IMR-90 (cell line): ENCODE data around the gene HIPK1. TPM values are rescaled to one million over a fixed set of nuclear protein-coding genes. Genes with fewer than 3 reads are reported as not detected.

Source experiments
- ATAC-seq: fragments of 200-7000 bp; cut with Tn5 transposase; 2 replicates; pipeline ENCODE4 v1.9.1; 2020; ENCODE audit warnings: low read depth, mild to moderate bottlenecking, moderate library complexity
- BruUV-seq: library from RNA; stranded (reverse); fragments of 400-500 nt; replicated peaks from 2 replicates; lab custom pipeline; 2021; lab: Mats Ljungman, UMichigan
- CTCF ChIA-PET: fragments of 300-600 bp; formaldehyde crosslinking; extraction: SDS; loops from one replicate; lab custom pipeline; 2021; ENCODE audit warnings: antibody characterized with exemption; lab: Yijun Ruan, JAX
- POLR2A ChIA-PET: fragments of 300-600 bp; sonication (Branson Sonifier 250); formaldehyde crosslinking; loops from one replicate; lab custom pipeline; 2022; ENCODE audit warnings: antibody characterized with exemption; ENCODE audit not compliant: unreplicated experiment; lab: Charles Lee
- DNase-seq: peaks from one replicate; pipeline ENCODE4 v3.0.0; 2013
- H2AFZ ChIP-seq: replicated peaks from 2 replicates; pipeline ENCODE3; 2013; ENCODE audit warnings: low read length, mild to moderate bottlenecking; ENCODE audit not compliant: poor library complexity
- H2AK5ac ChIP-seq: 2 replicates; pipeline ENCODE4 v1.6.1; 2013; ENCODE audit warnings: low read depth, low read length, inconsistent platforms
- H2AK9ac ChIP-seq: replicated peaks from 2 replicates; pipeline ENCODE3; 2013; ENCODE audit warnings: mild to moderate bottlenecking, low read depth, low read length, moderate library complexity; ENCODE audit not compliant: poor library complexity
- H2BK120ac ChIP-seq: 2 replicates; pipeline ENCODE4 v1.6.1; 2013; ENCODE audit warnings: low read depth, low read length, inconsistent platforms
- H2BK15ac ChIP-seq: 3 replicates; pipeline ENCODE4 v1.6.1; 2013; ENCODE audit warnings: low read depth, low read length, inconsistent platforms
- H2BK20ac ChIP-seq: 2 replicates; pipeline ENCODE4 v1.6.1; 2013; ENCODE audit warnings: low read depth, mild to moderate bottlenecking, inconsistent platforms, low read length, moderate library complexity
- H2BK5ac ChIP-seq: 2 replicates; pipeline ENCODE4 v1.6.1; 2013; ENCODE audit warnings: mild to moderate bottlenecking, low read depth, low read length, inconsistent platforms; ENCODE audit not compliant: poor library complexity, severe bottlenecking
- H3K14ac ChIP-seq: replicated peaks from 2 replicates; pipeline ENCODE4 v1.6.1; 2013; ENCODE audit warnings: low read depth, low read length, inconsistent platforms
- H3K18ac ChIP-seq: 2 replicates; pipeline ENCODE4 v1.6.1; 2013; ENCODE audit warnings: low read depth, low read length, control low read depth
- H3K23ac ChIP-seq: 2 replicates; pipeline ENCODE4 v1.6.1; 2013; ENCODE audit warnings: low read depth, low read length, inconsistent platforms
- H3K27ac ChIP-seq: 2 replicates; pipeline ENCODE4 v1.5.1; 2013; ENCODE audit warnings: mild to moderate bottlenecking, control low read depth, low read length; ENCODE audit not compliant: insufficient read depth
- H3K27me3 ChIP-seq: 2 replicates; pipeline ENCODE4 v1.6.1; 2013; ENCODE audit warnings: low read length; ENCODE audit not compliant: control insufficient read depth, insufficient read depth
- H3K36me3 ChIP-seq: 2 replicates; pipeline ENCODE4 v1.6.1; 2013; ENCODE audit warnings: low read length, mixed read lengths; ENCODE audit not compliant: control insufficient read depth, insufficient read depth
- H3K4ac ChIP-seq: 2 replicates; pipeline ENCODE4 v1.6.1; 2013; ENCODE audit warnings: low read depth, low read length, inconsistent platforms
- H3K4me1 ChIP-seq: 2 replicates; pipeline ENCODE4 v1.6.1; 2013; ENCODE audit warnings: low read length, mixed read lengths; ENCODE audit not compliant: control insufficient read depth, insufficient read depth
- H3K4me2 ChIP-seq: 2 replicates; pipeline ENCODE4 v1.6.1; 2013; ENCODE audit warnings: low read depth, mild to moderate bottlenecking, control low read depth, low read length, moderate library complexity
- H3K4me3 ChIP-seq: 2 replicates; pipeline ENCODE4 v1.5.1; 2013; ENCODE audit warnings: low read depth, mild to moderate bottlenecking, control low read depth, low read length, moderate library complexity; ENCODE audit not compliant: insufficient read depth
- H3K56ac ChIP-seq: 2 replicates; pipeline ENCODE4 v1.6.1; 2013; ENCODE audit warnings: low read length, inconsistent platforms; ENCODE audit not compliant: insufficient read depth; ENCODE audit errors: extremely low read depth
- H3K79me1 ChIP-seq, 2 experiments: 2 replicates each; pipeline ENCODE4 v1.6.1; 2013; ENCODE audit warnings: low read length in 2 of 2, inconsistent platforms in 1 of 2, low read depth in 1 of 2
- H3K9ac ChIP-seq: 2 replicates; pipeline ENCODE4 v1.6.1; 2013; ENCODE audit warnings: low read depth, low read length, control low read depth
- H3K9me1 ChIP-seq: 2 replicates; pipeline ENCODE4 v1.6.1; 2013; ENCODE audit warnings: low read length, inconsistent platforms; ENCODE audit not compliant: insufficient read depth
- H3K9me3 ChIP-seq: 2 replicates; pipeline ENCODE4 v1.6.1; 2013; ENCODE audit warnings: low read length; ENCODE audit not compliant: control insufficient read depth, insufficient read depth
- H4K20me1 ChIP-seq: 2 replicates; pipeline ENCODE4 v1.6.1; 2013; ENCODE audit warnings: low read length, inconsistent platforms; ENCODE audit not compliant: insufficient read depth
- H4K5ac ChIP-seq: 2 replicates; pipeline ENCODE4 v1.6.1; 2013; ENCODE audit warnings: mild to moderate bottlenecking, low read depth, low read length, control low read depth
- H4K8ac ChIP-seq, 2 experiments: 2 replicates each; pipeline ENCODE4 v1.6.1; 2013; ENCODE audit warnings: low read depth in 2 of 2, low read length in 2 of 2, control low read depth in 1 of 2, inconsistent platforms in 1 of 2
- H4K91ac ChIP-seq: 2 replicates; pipeline ENCODE4 v1.6.1; 2013; ENCODE audit warnings: low read depth, low read length, inconsistent platforms; ENCODE audit not compliant: insufficient read depth
- BHLHE40 ChIP-seq: fragments of 150-350 bp; IDR thresholded peaks from 2 replicates; pipeline ENCODE4 v1.6.1; 2016; ENCODE audit warnings: mild to moderate bottlenecking, low read depth, low read length
- CEBPB ChIP-seq: IDR thresholded peaks from 2 replicates; pipeline ENCODE4 v1.6.1; 2012; ENCODE audit warnings: low read depth, low read length, improper control_type of control experiment
- CHD1 ChIP-seq: IDR thresholded peaks from 2 replicates; pipeline ENCODE4 v1.6.1; 2012; ENCODE audit warnings: low read depth, low read length, improper control_type of control experiment
- FOS ChIP-seq: fragments of 150-350 bp; IDR thresholded peaks from 2 replicates; pipeline ENCODE4 v1.6.1; 2016; ENCODE audit warnings: low read depth, low read length
- MAFK ChIP-seq: IDR thresholded peaks from 2 replicates; pipeline ENCODE4 v1.6.1; 2012; ENCODE audit warnings: low read depth, low read length, improper control_type of control experiment
- MXI1 ChIP-seq: IDR thresholded peaks from 2 replicates; pipeline ENCODE4 v1.6.1; 2012; ENCODE audit warnings: low read depth, mild to moderate bottlenecking, low read length, moderate library complexity, borderline replicate concordance
- NFE2L2 ChIP-seq: fragments of 150-350 bp; IDR thresholded peaks from 2 replicates; pipeline ENCODE4 v1.6.1; 2016; ENCODE audit warnings: low read depth, mild to moderate bottlenecking, low read length
- RCOR1 ChIP-seq: IDR thresholded peaks from 2 replicates; pipeline ENCODE4 v1.6.1; 2012; ENCODE audit warnings: mild to moderate bottlenecking, low read length, improper control_type of control experiment; ENCODE audit not compliant: insufficient replicate concordance
- RFX5 ChIP-seq: IDR thresholded peaks from 2 replicates; pipeline ENCODE4 v1.8.0; 2012; ENCODE audit warnings: low read depth, mild to moderate bottlenecking, low read length, moderate library complexity
- SMC3 ChIP-seq: fragments of 150-350 bp; IDR thresholded peaks from 2 replicates; pipeline ENCODE4 v1.6.1; 2016; ENCODE audit warnings: low read depth, mild to moderate bottlenecking, antibody characterized with exemption, low read length, moderate library complexity
- WGBS, 2 experiments: methylation state at CpG; one replicate each; pipeline versions ENCODE4 v1.1.5 to v1.1.7; 2013; ENCODE audit warnings: missing lambda C conversion rate in 2 of 2; ENCODE audit not compliant: insufficient read length in 1 of 2; ENCODE audit errors: extremely low coverage in 2 of 2; 5-methylcytosine and 5-hydroxymethylcytosine counted together
- dilution Hi-C: fragments of 300-500 bp; cut with HindIII; formaldehyde crosslinking; loops from one replicate; pipeline ENCODE4 v1.14.3; 2018; ENCODE audit warnings: low sequenced_read_pairs; ENCODE audit not compliant: unreplicated experiment
- in situ Hi-C: fragments of 300-500 bp; cut with MboI; formaldehyde crosslinking; loops from 3 replicates; pipeline ENCODE4 v1.14.3; 2019; ENCODE audit warnings: low sequenced_read_pairs, inconsistent platforms, mixed read lengths
- intact Hi-C: fragments of 100-400 bp; cut with micrococcal nuclease; formaldehyde crosslinking; loops from 2 replicates; pipeline ENCODE4 v1.10.0; 2022
- polyA plus RNA-seq, 3 experiments: library from polyadenylated mRNA; depleted of rRNA; stranded (reverse); fragments of >200 nt; gene quantifications; 2 replicates each; pipeline ENCODE4 v1.2.3, GENCODE V29; 2012; ENCODE audit warnings: low replicate concordance in 1 of 3
- total RNA-seq: library from RNA; depleted of rRNA; stranded (reverse); fragments of >200 nt; gene quantifications from 2 replicates; pipeline ENCODE4 v1.2.3, GENCODE V29; 2012
- TF ChIP-seq, protein P1 (sequence below): fragments of 150-350 bp; IDR thresholded peaks from 2 replicates; pipeline ENCODE4 v1.6.1; 2016; ENCODE audit warnings: low read depth, mild to moderate bottlenecking, low read length, moderate library complexity, borderline replicate concordance
- TF ChIP-seq, protein P2 (sequence below): fragments of 150-350 bp; IDR thresholded peaks from 2 replicates; pipeline ENCODE4 v1.6.1; 2017; ENCODE audit warnings: mild to moderate bottlenecking, antibody characterized with exemption, low read length, low read depth

The HIPK1 gene
- total and polyA plus RNA-seq, 2 of the 4 experiments (the other 2 are of a cell fraction), result 15.3 to 33.9 TPM

DNA sequence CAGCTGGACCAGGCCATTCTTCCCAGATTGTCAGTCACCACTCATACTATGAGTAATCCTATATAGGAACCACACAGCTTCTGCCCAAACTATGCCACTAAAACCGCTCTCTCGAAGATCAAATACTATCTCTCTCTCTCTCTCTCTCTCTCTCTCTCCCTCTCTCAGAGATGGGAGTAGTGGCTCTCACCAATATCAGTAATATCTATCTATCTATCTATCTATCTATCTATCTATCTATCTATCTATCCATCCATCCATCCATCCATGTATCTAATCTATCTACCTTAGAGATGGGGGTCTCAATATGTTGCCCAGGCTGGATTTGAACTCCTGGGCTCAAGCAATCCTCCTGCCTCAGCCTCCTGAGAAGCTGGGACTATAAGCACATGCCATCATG lies 4.7 kb upstream of the HIPK1 start:
- intact Hi-C loops, result no loop called here
- H2AK5ac ChIP-seq, result no peak overlapping the region
- TF ChIP-seq MAFK (no peak), NFE2L2 (no peak), MXI1 (no peak), RFX5 (no peak), CHD1 (no peak), RCOR1 (no peak), SMC3 (no peak), BHLHE40 (no peak), FOS (no peak), CEBPB (no peak)
- TF ChIP-seq, protein P1, sequence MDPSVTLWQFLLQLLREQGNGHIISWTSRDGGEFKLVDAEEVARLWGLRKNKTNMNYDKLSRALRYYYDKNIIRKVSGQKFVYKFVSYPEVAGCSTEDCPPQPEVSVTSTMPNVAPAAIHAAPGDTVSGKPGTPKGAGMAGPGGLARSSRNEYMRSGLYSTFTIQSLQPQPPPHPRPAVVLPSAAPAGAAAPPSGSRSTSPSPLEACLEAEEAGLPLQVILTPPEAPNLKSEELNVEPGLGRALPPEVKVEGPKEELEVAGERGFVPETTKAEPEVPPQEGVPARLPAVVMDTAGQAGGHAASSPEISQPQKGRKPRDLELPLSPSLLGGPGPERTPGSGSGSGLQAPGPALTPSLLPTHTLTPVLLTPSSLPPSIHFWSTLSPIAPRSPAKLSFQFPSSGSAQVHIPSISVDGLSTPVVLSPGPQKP, result no peak
- TF ChIP-seq, protein P2, sequence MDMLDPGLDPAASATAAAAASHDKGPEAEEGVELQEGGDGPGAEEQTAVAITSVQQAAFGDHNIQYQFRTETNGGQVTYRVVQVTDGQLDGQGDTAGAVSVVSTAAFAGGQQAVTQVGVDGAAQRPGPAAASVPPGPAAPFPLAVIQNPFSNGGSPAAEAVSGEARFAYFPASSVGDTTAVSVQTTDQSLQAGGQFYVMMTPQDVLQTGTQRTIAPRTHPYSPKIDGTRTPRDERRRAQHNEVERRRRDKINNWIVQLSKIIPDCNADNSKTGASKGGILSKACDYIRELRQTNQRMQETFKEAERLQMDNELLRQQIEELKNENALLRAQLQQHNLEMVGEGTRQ, result no peak

More for the DNA sequence above, 4.7 kb upstream of the HIPK1 start:
- H3K4ac ChIP-seq, result no peak overlapping the region
- no peaks in the 10 kb centered on the region; the same call in 1 of the 2 replicates for H4K20me1 ChIP-seq
- no peaks in the 10 kb centered on the region for H3K36me3 ChIP-seq
- dilution Hi-C loops, result no loop called here
- H4K5ac ChIP-seq, result no peak overlapping the region
- H3K9me1 ChIP-seq, result peaks cover 2% of the 10 kb centered on the region; the same call in 1 of the 2 replicates
- H3K56ac ChIP-seq, result no peak overlapping the region
- H2BK20ac ChIP-seq, result no peak overlapping the region
- no peaks in the 10 kb centered on the region for H3K4me1 ChIP-seq
- H3K27ac ChIP-seq, result no peak overlapping the region
- in situ Hi-C loops, result loop anchor here (25.0 kb wide), 1 partner anchor 787 kb away; no protein-coding TSS in a partner anchor
- H3K79me1 ChIP-seq, result peaks cover 0 to 14% of the 10 kb centered on the region in 2 experiments; a peak in 2 of 4 replicates
- DNase-seq, result no peak
- no peak overlapping the region for H3K4me3 ChIP-seq
- H3K14ac ChIP-seq, result no peak overlapping the region
- H2BK15ac ChIP-seq, result no peak overlapping the region
- peaks cover 5% of the 10 kb centered on the region for H3K27me3 ChIP-seq
- no peak overlapping the region for H2BK5ac ChIP-seq
- no peak overlapping the region for H2AK9ac ChIP-seq
- no peak for ATAC-seq
- no peaks in the 10 kb centered on the region for H3K9me3 ChIP-seq
- ChIA-PET CTCF (no interaction called here), POLR2A (interaction anchor here (0.6 kb wide), 1 partner anchor 14 kb away, joined by 3 read pairs; no protein-coding TSS in a partner anchor)
- BruUV-seq, result no TSS peak
- 92% methylated on average over 2 of the region's 2 CpGs; no CpG with 5 or more reads in 1 of the 2 experiments for WGBS, 2 experiments
- H2BK120ac ChIP-seq, result no peak overlapping the region
- no peak overlapping the region for H3K18ac ChIP-seq
- H4K8ac ChIP-seq, result no peak overlapping the region
- no peak overlapping the region for H4K91ac ChIP-seq
- no peak overlapping the region for H3K4me2 ChIP-seq
- no peak overlapping the region for H3K9ac ChIP-seq
- H3K23ac ChIP-seq, result no peak overlapping the region
- H2AFZ ChIP-seq, result no peak overlapping the region
